Astrocyte (in vitro differentiated cells and primary cell): ENCODE results near the gene NDUFV3. TPM values are rescaled to one million over a fixed set of nuclear protein-coding genes. Genes with fewer than 3 reads are reported as not detected.
"Not testable (repeated sequence)": the region's sequence is repeated elsewhere in the genome, so short reads cannot be mapped to it uniquely, and the experiment has no call there.

ENCODE experiments used
- DNase-seq: peaks from one replicate; pipeline ENCODE4 v3.0.0-alpha.2; 2010; ENCODE audit warnings: low read depth
- FAIRE-seq: peaks from 2 replicates; lab custom pipeline; 2011; peaks lifted over from hg19 to GRCh38; lab: Jason Lieb, UNC
- H2AFZ ChIP-seq: 2 replicates; pipeline ENCODE4 v1.6.0; 2012; ENCODE audit warnings: low read depth, low read length, inconsistent platforms
- H3K27ac ChIP-seq: 2 replicates; pipeline ENCODE4 v1.5.1; 2011; ENCODE audit warnings: low read depth, low read length, inconsistent platforms
- H3K27me3 ChIP-seq: 2 replicates; pipeline ENCODE4 v1.6.0; 2011; ENCODE audit warnings: low read length, inconsistent platforms; ENCODE audit not compliant: insufficient read depth
- H3K36me3 ChIP-seq: 2 replicates; pipeline ENCODE4 v1.5.1; 2011; ENCODE audit warnings: low read length, inconsistent platforms; ENCODE audit not compliant: insufficient read depth
- H3K4me1 ChIP-seq: 2 replicates; pipeline ENCODE4 v1.5.1; 2011; ENCODE audit warnings: low read length, inconsistent platforms; ENCODE audit not compliant: insufficient read depth
- H3K4me2 ChIP-seq: 2 replicates; pipeline ENCODE4 v1.6.0; 2012; ENCODE audit warnings: low read length, inconsistent platforms
- H3K4me3 ChIP-seq: 2 replicates; pipeline ENCODE4 v1.5.1; 2011; ENCODE audit warnings: low read depth, mild to moderate bottlenecking, low read length, inconsistent platforms; ENCODE audit not compliant: insufficient read depth
- H3K79me2 ChIP-seq: 2 replicates; pipeline ENCODE4 v1.6.0; 2012; ENCODE audit warnings: mild to moderate bottlenecking, low read length, inconsistent platforms; ENCODE audit not compliant: insufficient read depth
- H3K9ac ChIP-seq: 2 replicates; pipeline ENCODE4 v1.6.0; 2012; ENCODE audit warnings: mild to moderate bottlenecking, low read length, inconsistent platforms
- H3K9me3 ChIP-seq: 2 replicates; pipeline ENCODE4 v1.5.1; 2012; ENCODE audit warnings: low read depth, mild to moderate bottlenecking, low read length, inconsistent platforms; ENCODE audit not compliant: insufficient read depth
- H4K20me1 ChIP-seq: 2 replicates; pipeline ENCODE4 v1.6.0; 2012; ENCODE audit warnings: low read length, inconsistent platforms; ENCODE audit not compliant: insufficient read depth
- H3K27ac Mint-ChIP-seq: one replicate; pipeline ENCODE4 v1.8.0; 2021; ENCODE audit warnings: mild to moderate bottlenecking, mixed read lengths; ENCODE audit not compliant: unreplicated experiment
- H3K27me3 Mint-ChIP-seq: one replicate; pipeline ENCODE4 v1.8.0; 2021; ENCODE audit warnings: low read depth, mixed read lengths; ENCODE audit not compliant: unreplicated experiment
- H3K36me3 Mint-ChIP-seq: one replicate; pipeline ENCODE4 v1.8.0; 2021; ENCODE audit warnings: low read depth, mixed read lengths; ENCODE audit not compliant: unreplicated experiment
- H3K4me1 Mint-ChIP-seq: one replicate; pipeline ENCODE4 v1.8.0; 2021; ENCODE audit warnings: low read depth, mixed read lengths; ENCODE audit not compliant: unreplicated experiment
- H3K4me3 Mint-ChIP-seq: one replicate; pipeline ENCODE4 v1.8.0; 2021; ENCODE audit warnings: mild to moderate bottlenecking, moderate library complexity, mixed read lengths; ENCODE audit not compliant: unreplicated experiment
- H3K9me3 Mint-ChIP-seq: one replicate; pipeline ENCODE4 v1.8.0; 2021; ENCODE audit warnings: mild to moderate bottlenecking, mixed read lengths; ENCODE audit not compliant: unreplicated experiment
- CTCF ChIP-seq: IDR thresholded peaks from 2 replicates; pipeline ENCODE4 v1.5.1; 2011; ENCODE audit warnings: low read depth, mild to moderate bottlenecking, inconsistent platforms, low read length, moderate library complexity; ENCODE audit not compliant: insufficient read depth
- EZH2 ChIP-seq: IDR thresholded peaks from 2 replicates; pipeline ENCODE4 v1.6.1; 2012; ENCODE audit warnings: mild to moderate bottlenecking, low read length, inconsistent platforms; ENCODE audit not compliant: insufficient read depth
- total RNA-seq: library from RNA; stranded (reverse); gene quantifications from 2 replicates; pipeline ENCODE4 v1.2.1, GENCODE V29; 2021

Gene NDUFV3
- total RNA-seq, 1 donor from 2014 or later, result 42.5 TPM

GRCh38 chr21:42939582-42940413, 46.7 kb downstream of the NDUFV3 start:
- Mint-ChIP-seq H3K4me3 (peak overlapping the region; percentile 61), H3K4me1 (peaks cover 16% of the 10 kb centered on the region), H3K36me3 (peaks cover 2% of the 10 kb centered on the region), H3K27me3 (no peaks in the 10 kb centered on the region), H3K9me3 (peaks cover 2% of the 10 kb centered on the region), H3K27ac (peak overlapping the region; percentile 60)
- Histone ChIP-seq H3K36me3 (no peaks in the 10 kb centered on the region), H3K79me2 (no peaks in the 10 kb centered on the region), H3K4me2 (peak overlapping the region; percentile 50), H2AFZ (no peak overlapping the region), H3K9ac (no peak overlapping the region), H3K27me3 (no peaks in the 10 kb centered on the region), H3K27ac (no peak overlapping the region), H3K4me1 (peaks cover 8% of the 10 kb centered on the region), H3K4me3 (peak overlapping the region; percentile 3), H4K20me1 (no peaks in the 10 kb centered on the region), H3K9me3 (no peaks in the 10 kb centered on the region)
- DNase-seq (peak; percentile 94), FAIRE-seq (peak; percentile 39)
- TF ChIP-seq EZH2, result no peak
- TF ChIP-seq CTCF, result no peak

- Mint-ChIP-seq H3K4me1 (peaks cover 14% of the 10 kb centered on the region), H3K9me3 (peaks cover 2% of the 10 kb centered on the region), H3K27me3 (no peaks in the 10 kb centered on the region), H3K27ac (no peak overlapping the region), H3K36me3 (peaks cover 2% of the 10 kb centered on the region), H3K4me3 (no peak overlapping the region)
- Histone ChIP-seq H3K27me3 (no peaks in the 10 kb centered on the region), H3K4me2 (no peak overlapping the region), H3K27ac (no peak overlapping the region), H3K9ac (no peak overlapping the region), H2AFZ (no peak overlapping the region), H3K4me3 (no peak overlapping the region), H3K36me3 (no peaks in the 10 kb centered on the region), H3K9me3 (no peaks in the 10 kb centered on the region), H4K20me1 (no peaks in the 10 kb centered on the region), H3K4me1 (peaks cover 8% of the 10 kb centered on the region), H3K79me2 (no peaks in the 10 kb centered on the region)
- TF ChIP-seq EZH2, result no peak
- TF ChIP-seq CTCF, result no peak
- DNase-seq (no peak), FAIRE-seq (no peak)
These were observed 48.6 kb downstream of the NDUFV3 start for GRCh38 chr21:42941696-42942085.

- H3K4me3 ChIP-seq, result no peak overlapping the region
- no peaks in the 10 kb centered on the region for H4K20me1 ChIP-seq
- Mint-ChIP-seq H3K27me3 (no peaks in the 10 kb centered on the region), H3K36me3 (peaks cover 2% of the 10 kb centered on the region), H3K9me3 (peaks cover 2% of the 10 kb centered on the region), H3K4me1 (peaks cover 9% of the 10 kb centered on the region), H3K4me3 (no peak overlapping the region), H3K27ac (no peak overlapping the region)
- no peaks in the 10 kb centered on the region for H3K36me3 ChIP-seq
- H3K27me3 ChIP-seq, result no peaks in the 10 kb centered on the region
- DNase-seq, result no peak
- no peak overlapping the region for H3K27ac ChIP-seq
- no peaks in the 10 kb centered on the region for H3K79me2 ChIP-seq
- no peaks in the 10 kb centered on the region for H3K9me3 ChIP-seq
- peaks cover 8% of the 10 kb centered on the region for H3K4me1 ChIP-seq
- no peak overlapping the region for H3K4me2 ChIP-seq
- TF ChIP-seq CTCF, result no peak
- no peak overlapping the region for H2AFZ ChIP-seq
- no peak overlapping the region for H3K9ac ChIP-seq
- FAIRE-seq, result no peak
These were observed 49.1 kb downstream of the NDUFV3 start for GRCh38 chr21:42942244-42942643.

GRCh38 chr21:42949094-42949755, 56.1 kb downstream of the NDUFV3 start:
- not testable (repeated sequence) for H3K36me3 ChIP-seq, H3K4me1 ChIP-seq, FAIRE-seq

More at GRCh38 chr21:42949094-42949755, 56.1 kb downstream of the NDUFV3 start:
- not testable (repeated sequence) for H3K27ac Mint-ChIP-seq, H3K27ac ChIP-seq, H3K27me3 Mint-ChIP-seq, H3K9me3 ChIP-seq, DNase-seq, H3K79me2 ChIP-seq, H3K4me2 ChIP-seq, H4K20me1 ChIP-seq, H3K4me3 Mint-ChIP-seq, H3K36me3 Mint-ChIP-seq, H3K9ac ChIP-seq, H3K27me3 ChIP-seq, H3K4me1 Mint-ChIP-seq, H2AFZ ChIP-seq, H3K9me3 Mint-ChIP-seq, H3K4me3 ChIP-seq
